NCI-H1105 (cell line): ENCODE measurements around the gene KIF26A.

ENCODE experiments used
- DNase-seq: peaks from one replicate; lab custom pipeline; 2025; lab: John Stamatoyannopoulos, UW

Gene KIF26A

GRCh38 chr14:104130974-104131651, 7.3 kb upstream of the KIF26A start:
- no peak for DNase-seq

GRCh38 chr14:104131968-104132732, 6.2 kb upstream of the KIF26A start:
- no peak for DNase-seq

GRCh38 chr14:104132981-104133380, 5.4 kb upstream of the KIF26A start:
- no peak for DNase-seq

GRCh38 chr14:104133496-104133895, 4.9 kb upstream of the KIF26A start:
- DNase-seq: no peak

- DNase-seq: no peak
Measured at GRCh38 chr14:104134061-104134965, 4.1 kb upstream of the KIF26A start.

GRCh38 chr14:104135121-104135903, 3.1 kb upstream of the KIF26A start:
- no peak for DNase-seq

- no peak for DNase-seq
Measured at GRCh38 chr14:104135904-104136471, 2.4 kb upstream of the KIF26A start.

GRCh38 chr14:104136472-104137296, 1.7 kb upstream of the KIF26A start:
- no peak for DNase-seq

GRCh38 chr14:104137297-104138097, 890 bp upstream of the KIF26A start:
- DNase-seq: peak; percentile 39

- no peak for DNase-seq
Measured at GRCh38 chr14:104138718-104139459, 502 bp downstream of the KIF26A start.

- DNase-seq: no peak
Measured at GRCh38 chr14:104139460-104140212, 1.2 kb downstream of the KIF26A start.

- no peak for DNase-seq
Measured at GRCh38 chr14:104140213-104140462, 1.8 kb downstream of the KIF26A start.

- no peak for DNase-seq
Measured at GRCh38 chr14:104140463-104141331, 2.3 kb downstream of the KIF26A start.

GRCh38 chr14:104141621-104142091, 3.3 kb downstream of the KIF26A start:
- no peak for DNase-seq

GRCh38 chr14:104142136-104142945, 4.0 kb downstream of the KIF26A start:
- DNase-seq: no peak

- no peak for DNase-seq
Measured at GRCh38 chr14:104142946-104143470, 4.6 kb downstream of the KIF26A start.
